Measurements from ENCODE around the gene RAB5B. TPM values are rescaled to one million over a fixed set of nuclear protein-coding genes. Genes with fewer than 3 reads are reported as not detected.

Gene RAB5B
- total RNA-seq, 1 donor from 2014 or later, result 105 TPM

GRCh38 chr12:55937981-55938380, 35.9 kb upstream of the RAB5B start:
- Mint-ChIP-seq H3K27ac (no peak overlapping the region), H3K4me3 (no peak overlapping the region)

GRCh38 chr12:55938826-55939501, 34.9 kb upstream of the RAB5B start:
- H3K27ac Mint-ChIP-seq, result no peak overlapping the region
- DNase-seq (ENCODE audit: extremely low spot score, unreplicated experiment), result no peak
- H3K4me1 Mint-ChIP-seq (ENCODE audit: unreplicated experiment), result peaks cover 11% of the 10 kb centered on the region
- H3K27me3 Mint-ChIP-seq, result peaks cover 27% of the 10 kb centered on the region
- TF ChIP-seq CTCF (conservative IDR thresholded peaks at IDR 0.05), result no peak
- no peaks in the 10 kb centered on the region for H3K9me3 Mint-ChIP-seq
- H3K4me3 Mint-ChIP-seq, result no peak overlapping the region
- H3K36me3 Mint-ChIP-seq, result peaks cover 3% of the 10 kb centered on the region

More at GRCh38 chr12:55937981-55938380, 35.9 kb upstream of the RAB5B start:
- TF ChIP-seq CTCF (conservative IDR thresholded peaks at IDR 0.05), result no peak
- Mint-ChIP-seq H3K4me1 (ENCODE audit: unreplicated experiment) (peaks cover 11% of the 10 kb centered on the region), H3K9me3 (no peaks in the 10 kb centered on the region), H3K36me3 (peaks cover 3% of the 10 kb centered on the region), H3K27me3 (peaks cover 34% of the 10 kb centered on the region)
- no peak for DNase-seq (ENCODE audit: extremely low spot score, unreplicated experiment)

GRCh38 chr12:55940065-55940732, 33.7 kb upstream of the RAB5B start:
- peak; percentile 83 for DNase-seq (ENCODE audit: extremely low spot score, unreplicated experiment)
- Mint-ChIP-seq H3K9me3 (no peaks in the 10 kb centered on the region), H3K4me1 (ENCODE audit: unreplicated experiment) (peaks cover 11% of the 10 kb centered on the region), H3K27me3 (peaks cover 16% of the 10 kb centered on the region), H3K36me3 (peaks cover 3% of the 10 kb centered on the region), H3K27ac (peak overlapping the region; percentile 9), H3K4me3 (peak overlapping the region; percentile 54)
- TF ChIP-seq CTCF (conservative IDR thresholded peaks at IDR 0.05), result peak; percentile 95

GRCh38 chr12:55942055-55942454, 31.8 kb upstream of the RAB5B start:
- Mint-ChIP-seq H3K36me3 (peaks cover 3% of the 10 kb centered on the region), H3K4me1 (ENCODE audit: unreplicated experiment) (peaks cover 11% of the 10 kb centered on the region), H3K9me3 (no peaks in the 10 kb centered on the region), H3K4me3 (no peak overlapping the region), H3K27me3 (peaks cover 5% of the 10 kb centered on the region), H3K27ac (no peak overlapping the region)
- no peak for DNase-seq (ENCODE audit: extremely low spot score, unreplicated experiment)
- TF ChIP-seq CTCF (conservative IDR thresholded peaks at IDR 0.05), result no peak

- no peaks in the 10 kb centered on the region for H3K27me3 Mint-ChIP-seq
- no peak for TF ChIP-seq CTCF (conservative IDR thresholded peaks at IDR 0.05)
- peaks cover 11% of the 10 kb centered on the region for H3K4me1 Mint-ChIP-seq (ENCODE audit: unreplicated experiment)
- H3K4me3 Mint-ChIP-seq, result no peak overlapping the region
- H3K27ac Mint-ChIP-seq, result no peak overlapping the region
- DNase-seq (ENCODE audit: extremely low spot score, unreplicated experiment), result no peak
- H3K36me3 Mint-ChIP-seq, result peaks cover 3% of the 10 kb centered on the region
- no peaks in the 10 kb centered on the region for H3K9me3 Mint-ChIP-seq
Observed at GRCh38 chr12:55942577-55943136, 31.2 kb upstream of the RAB5B start.

Measured in type B pancreatic cell (in vitro differentiated cells).